IMR-90 (cell line): ENCODE data around the gene ZBP1. TPM values are rescaled to one million over a fixed set of nuclear protein-coding genes. Genes with fewer than 3 reads are reported as not detected.

Experiments used
- ATAC-seq: fragments of 200-7000 bp; cut with Tn5 transposase; 2 replicates; pipeline ENCODE4 v1.9.1; 2020; ENCODE audit warnings: low read depth, mild to moderate bottlenecking, moderate library complexity
- BruUV-seq: library from RNA; stranded (reverse); fragments of 400-500 nt; replicated peaks from 2 replicates; lab custom pipeline; 2021; lab: Mats Ljungman, UMichigan
- CTCF ChIA-PET: fragments of 300-600 bp; formaldehyde crosslinking; extraction: SDS; loops from one replicate; lab custom pipeline; 2021; ENCODE audit warnings: antibody characterized with exemption; lab: Yijun Ruan, JAX
- POLR2A ChIA-PET: fragments of 300-600 bp; sonication (Branson Sonifier 250); formaldehyde crosslinking; loops from one replicate; lab custom pipeline; 2022; ENCODE audit warnings: antibody characterized with exemption; ENCODE audit not compliant: unreplicated experiment; lab: Charles Lee
- DNase-seq: peaks from one replicate; pipeline ENCODE4 v3.0.0; 2013
- H2AFZ ChIP-seq: replicated peaks from 2 replicates; pipeline ENCODE3; 2013; ENCODE audit warnings: low read length, mild to moderate bottlenecking; ENCODE audit not compliant: poor library complexity
- H2AK5ac ChIP-seq: 2 replicates; pipeline ENCODE4 v1.6.1; 2013; ENCODE audit warnings: low read depth, low read length, inconsistent platforms
- H2AK9ac ChIP-seq: replicated peaks from 2 replicates; pipeline ENCODE3; 2013; ENCODE audit warnings: mild to moderate bottlenecking, low read depth, low read length, moderate library complexity; ENCODE audit not compliant: poor library complexity
- H2BK120ac ChIP-seq: 2 replicates; pipeline ENCODE4 v1.6.1; 2013; ENCODE audit warnings: low read depth, low read length, inconsistent platforms
- H2BK15ac ChIP-seq: 3 replicates; pipeline ENCODE4 v1.6.1; 2013; ENCODE audit warnings: low read depth, low read length, inconsistent platforms
- H2BK20ac ChIP-seq: 2 replicates; pipeline ENCODE4 v1.6.1; 2013; ENCODE audit warnings: low read depth, mild to moderate bottlenecking, inconsistent platforms, low read length, moderate library complexity
- H2BK5ac ChIP-seq: 2 replicates; pipeline ENCODE4 v1.6.1; 2013; ENCODE audit warnings: mild to moderate bottlenecking, low read depth, low read length, inconsistent platforms; ENCODE audit not compliant: poor library complexity, severe bottlenecking
- H3K14ac ChIP-seq: replicated peaks from 2 replicates; pipeline ENCODE4 v1.6.1; 2013; ENCODE audit warnings: low read depth, low read length, inconsistent platforms
- H3K18ac ChIP-seq: 2 replicates; pipeline ENCODE4 v1.6.1; 2013; ENCODE audit warnings: low read depth, low read length, control low read depth
- H3K23ac ChIP-seq: 2 replicates; pipeline ENCODE4 v1.6.1; 2013; ENCODE audit warnings: low read depth, low read length, inconsistent platforms
- H3K27ac ChIP-seq: 2 replicates; pipeline ENCODE4 v1.5.1; 2013; ENCODE audit warnings: mild to moderate bottlenecking, control low read depth, low read length; ENCODE audit not compliant: insufficient read depth
- H3K27me3 ChIP-seq: 2 replicates; pipeline ENCODE4 v1.6.1; 2013; ENCODE audit warnings: low read length; ENCODE audit not compliant: control insufficient read depth, insufficient read depth
- H3K36me3 ChIP-seq: 2 replicates; pipeline ENCODE4 v1.6.1; 2013; ENCODE audit warnings: low read length, mixed read lengths; ENCODE audit not compliant: control insufficient read depth, insufficient read depth
- H3K4ac ChIP-seq: 2 replicates; pipeline ENCODE4 v1.6.1; 2013; ENCODE audit warnings: low read depth, low read length, inconsistent platforms
- H3K4me1 ChIP-seq: 2 replicates; pipeline ENCODE4 v1.6.1; 2013; ENCODE audit warnings: low read length, mixed read lengths; ENCODE audit not compliant: control insufficient read depth, insufficient read depth
- H3K4me2 ChIP-seq: 2 replicates; pipeline ENCODE4 v1.6.1; 2013; ENCODE audit warnings: low read depth, mild to moderate bottlenecking, control low read depth, low read length, moderate library complexity
- H3K4me3 ChIP-seq: 2 replicates; pipeline ENCODE4 v1.5.1; 2013; ENCODE audit warnings: low read depth, mild to moderate bottlenecking, control low read depth, low read length, moderate library complexity; ENCODE audit not compliant: insufficient read depth
- H3K56ac ChIP-seq: 2 replicates; pipeline ENCODE4 v1.6.1; 2013; ENCODE audit warnings: low read length, inconsistent platforms; ENCODE audit not compliant: insufficient read depth; ENCODE audit errors: extremely low read depth
- H3K79me1 ChIP-seq, 2 experiments: 2 replicates each; pipeline ENCODE4 v1.6.1; 2013; ENCODE audit warnings: low read length in 2 of 2, inconsistent platforms in 1 of 2, low read depth in 1 of 2
- H3K9ac ChIP-seq: 2 replicates; pipeline ENCODE4 v1.6.1; 2013; ENCODE audit warnings: low read depth, low read length, control low read depth
- H3K9me1 ChIP-seq: 2 replicates; pipeline ENCODE4 v1.6.1; 2013; ENCODE audit warnings: low read length, inconsistent platforms; ENCODE audit not compliant: insufficient read depth
- H3K9me3 ChIP-seq: 2 replicates; pipeline ENCODE4 v1.6.1; 2013; ENCODE audit warnings: low read length; ENCODE audit not compliant: control insufficient read depth, insufficient read depth
- H4K20me1 ChIP-seq: 2 replicates; pipeline ENCODE4 v1.6.1; 2013; ENCODE audit warnings: low read length, inconsistent platforms; ENCODE audit not compliant: insufficient read depth
- H4K5ac ChIP-seq: 2 replicates; pipeline ENCODE4 v1.6.1; 2013; ENCODE audit warnings: mild to moderate bottlenecking, low read depth, low read length, control low read depth
- H4K8ac ChIP-seq, 2 experiments: 2 replicates each; pipeline ENCODE4 v1.6.1; 2013; ENCODE audit warnings: low read depth in 2 of 2, low read length in 2 of 2, control low read depth in 1 of 2, inconsistent platforms in 1 of 2
- H4K91ac ChIP-seq: 2 replicates; pipeline ENCODE4 v1.6.1; 2013; ENCODE audit warnings: low read depth, low read length, inconsistent platforms; ENCODE audit not compliant: insufficient read depth
- CEBPB ChIP-seq: IDR thresholded peaks from 2 replicates; pipeline ENCODE4 v1.6.1; 2012; ENCODE audit warnings: low read depth, low read length, improper control_type of control experiment
- MAFK ChIP-seq: IDR thresholded peaks from 2 replicates; pipeline ENCODE4 v1.6.1; 2012; ENCODE audit warnings: low read depth, low read length, improper control_type of control experiment
- RAD21 ChIP-seq: IDR thresholded peaks from 2 replicates; pipeline ENCODE4 v1.6.1; 2012; ENCODE audit warnings: low read length, improper control_type of control experiment
- SMC3 ChIP-seq: fragments of 150-350 bp; IDR thresholded peaks from 2 replicates; pipeline ENCODE4 v1.6.1; 2016; ENCODE audit warnings: low read depth, mild to moderate bottlenecking, antibody characterized with exemption, low read length, moderate library complexity
- WGBS, 2 experiments: methylation state at CpG; one replicate each; pipeline versions ENCODE4 v1.1.5 to v1.1.7; 2013; ENCODE audit warnings: missing lambda C conversion rate in 2 of 2; ENCODE audit not compliant: insufficient read length in 1 of 2; ENCODE audit errors: extremely low coverage in 2 of 2; 5-methylcytosine and 5-hydroxymethylcytosine counted together
- dilution Hi-C: fragments of 300-500 bp; cut with HindIII; formaldehyde crosslinking; loops from one replicate; pipeline ENCODE4 v1.14.3; 2018; ENCODE audit warnings: low sequenced_read_pairs; ENCODE audit not compliant: unreplicated experiment
- in situ Hi-C: fragments of 300-500 bp; cut with MboI; formaldehyde crosslinking; loops from 3 replicates; pipeline ENCODE4 v1.14.3; 2019; ENCODE audit warnings: low sequenced_read_pairs, inconsistent platforms, mixed read lengths
- intact Hi-C: fragments of 100-400 bp; cut with micrococcal nuclease; formaldehyde crosslinking; loops from 2 replicates; pipeline ENCODE4 v1.10.0; 2022
- polyA plus RNA-seq, 3 experiments: library from polyadenylated mRNA; depleted of rRNA; stranded (reverse); fragments of >200 nt; gene quantifications; 2 replicates each; pipeline ENCODE4 v1.2.3, GENCODE V29; 2012; ENCODE audit warnings: low replicate concordance in 1 of 3
- total RNA-seq: library from RNA; depleted of rRNA; stranded (reverse); fragments of >200 nt; gene quantifications from 2 replicates; pipeline ENCODE4 v1.2.3, GENCODE V29; 2012

Gene ZBP1
- total and polyA plus RNA-seq, 2 of the 4 experiments (the other 2 are of a cell fraction): not detected

GRCh38 chr20:57614490-57615444 lies 5.5 kb downstream of the ZBP1 start:
- H2AFZ ChIP-seq: no peak overlapping the region
- H4K5ac ChIP-seq: no peak overlapping the region
- H3K23ac ChIP-seq: no peak overlapping the region
- no peak overlapping the region for H3K4me2 ChIP-seq
- no peak overlapping the region for H2AK9ac ChIP-seq
- no peak overlapping the region for H3K14ac ChIP-seq
- H3K27me3 ChIP-seq: peaks cover 8% of the 10 kb centered on the region; the same call in 1 of the 2 replicates
- DNase-seq (no peak), ATAC-seq (no peak)
- in situ Hi-C loops (no loop called here), dilution Hi-C loops (no loop called here), intact Hi-C loops (no loop called here)
- H3K36me3 ChIP-seq: no peaks in the 10 kb centered on the region
- no peak overlapping the region for H3K27ac ChIP-seq
- H3K18ac ChIP-seq: no peak overlapping the region
- no peaks in the 10 kb centered on the region for H4K20me1 ChIP-seq
- POLR2A ChIA-PET: no interaction called here
- H3K9ac ChIP-seq: no peak overlapping the region
- H2BK120ac ChIP-seq: no peak overlapping the region
- WGBS, 2 experiments: 80% methylated on average over 3 of the region's 16 CpGs; no CpG with 5 or more reads in 1 of the 2 experiments
- no peaks in the 10 kb centered on the region for H3K9me1 ChIP-seq
- CTCF ChIA-PET: no interaction called here
- H3K79me1 ChIP-seq: no peaks in the 10 kb centered on the region
- H2BK15ac ChIP-seq: no peak overlapping the region
- no peak overlapping the region for H4K8ac ChIP-seq
- no peak overlapping the region for H3K4ac ChIP-seq
- H2BK5ac ChIP-seq: no peak overlapping the region
- no TSS peak for BruUV-seq
- no peak overlapping the region for H3K4me3 ChIP-seq
- H3K56ac ChIP-seq: no peak overlapping the region
- no peak overlapping the region for H2BK20ac ChIP-seq
- no peak for TF ChIP-seq RAD21
- TF ChIP-seq CEBPB: no peak
- no peak for TF ChIP-seq SMC3
- no peak for TF ChIP-seq MAFK
- no peaks in the 10 kb centered on the region for H3K9me3 ChIP-seq
- H3K4me1 ChIP-seq: no peaks in the 10 kb centered on the region
- no peak overlapping the region for H2AK5ac ChIP-seq
- H4K91ac ChIP-seq: no peak overlapping the region
